GM12878 (cell line): ENCODE results near the gene BLOC1S3. TPM values are rescaled to one million over a fixed set of nuclear protein-coding genes. Genes with fewer than 3 reads are reported as not detected.

Experiments used
- ATAC-seq: fragments of 200-7000 bp; cut with Tn5 transposase; 3 replicates; pipeline ENCODE4 v1.9.1; 2020; ENCODE audit warnings: mild to moderate bottlenecking, moderate library complexity
- BruUV-seq: library from RNA; stranded (reverse); fragments of 400-500 nt; replicated peaks from 2 replicates; lab custom pipeline; 2021; lab: Mats Ljungman, UMichigan
- CTCF ChIA-PET: fragments of 300-600 bp; sonication (Branson Sonifier 250); formaldehyde crosslinking; extraction: SDS; loops from one replicate; lab custom pipeline; 2021; ENCODE audit warnings: inconsistent platforms; lab: Yijun Ruan, JAX
- POLR2A ChIA-PET: fragments of 350-600 bp; formaldehyde crosslinking; extraction: SDS; loops from one replicate; lab custom pipeline; 2021; ENCODE audit warnings: inconsistent platforms; lab: Charles Lee
- RAD21 ChIA-PET: fragments of 300-600 bp; sonication (Branson Sonifier 250); formaldehyde crosslinking; loops from one replicate; lab custom pipeline; 2023; ENCODE audit warnings: antibody characterized with exemption; ENCODE audit not compliant: unreplicated experiment; lab: Charles Lee
- SMC1A ChIA-PET: fragments of 300-600 bp; sonication (Branson Sonifier 250); formaldehyde crosslinking; loops from one replicate; lab custom pipeline; 2023; ENCODE audit not compliant: unreplicated experiment, uncharacterized antibody; lab: Charles Lee
- DNase-seq: peaks from one replicate; pipeline ENCODE4 v3.0.0-alpha.2; 2011; ENCODE audit warnings: low read depth, low spot score
- FAIRE-seq: peaks from 3 replicates; lab custom pipeline; 2011; peaks lifted over from hg19 to GRCh38; lab: Jason Lieb, UNC
- H2AFZ ChIP-seq: 2 replicates; pipeline ENCODE4 v1.6.0; 2011; ENCODE audit warnings: low read depth, low read length, control low read depth; ENCODE audit not compliant: control insufficient read depth
- H3K27ac ChIP-seq: 2 replicates; pipeline ENCODE4 v1.5.1; 2011; ENCODE audit warnings: control low read depth; ENCODE audit not compliant: control insufficient read depth, insufficient read depth
- H3K27me3 ChIP-seq, 2 experiments: replicated peaks in 1 of 2; 2 replicates each; pipeline versions ENCODE4 v1.6.0 to v1.6.1; 2011; ENCODE audit warnings: low read length in 1 of 2; ENCODE audit not compliant: control insufficient read depth in 2 of 2, insufficient read depth in 2 of 2
- H3K36me3 ChIP-seq, 2 experiments: 2 replicates each; pipeline ENCODE4 v1.5.1; 2011; ENCODE audit warnings: low read length in 1 of 2; ENCODE audit not compliant: control insufficient read depth in 2 of 2, insufficient read depth in 2 of 2
- H3K4me1 ChIP-seq: 2 replicates; pipeline ENCODE4 v1.6.1; 2011; ENCODE audit warnings: mild to moderate bottlenecking, low read length, moderate library complexity, mixed read lengths; ENCODE audit not compliant: control insufficient read depth, insufficient read depth
- H3K4me2 ChIP-seq: 2 replicates; pipeline ENCODE4 v1.6.0; 2011; ENCODE audit warnings: control low read depth; ENCODE audit not compliant: control insufficient read depth, insufficient read depth
- H3K4me3 ChIP-seq: fragments of 200-600 bp; sonication (generic); 2 replicates; pipeline ENCODE4 v1.5.1; 2016
- H3K79me2 ChIP-seq: 2 replicates; pipeline ENCODE4 v1.6.0; 2011; ENCODE audit warnings: low read length; ENCODE audit not compliant: control insufficient read depth, insufficient read depth
- H3K9ac ChIP-seq: 2 replicates; pipeline ENCODE4 v1.8.0; 2011; ENCODE audit warnings: low read length, control low read depth, mixed read lengths; ENCODE audit not compliant: control insufficient read depth, insufficient read depth
- H3K9me3 ChIP-seq: replicated peaks from 3 replicates; pipeline ENCODE4 v1.5.1; 2011; ENCODE audit warnings: mild to moderate bottlenecking, low read length; ENCODE audit not compliant: control insufficient read depth, insufficient read depth
- H4K20me1 ChIP-seq: 2 replicates; pipeline ENCODE4 v1.6.0; 2011; ENCODE audit not compliant: control insufficient read depth, insufficient read depth
- CEBPB ChIP-seq, 2 experiments: fragments of 150-350 bp in 1 of 2; IDR thresholded peaks; 2 replicates each; pipeline ENCODE4 v1.6.1; 2012 to 2014; ENCODE audit warnings: low read depth in 2 of 2, low read length in 2 of 2, borderline replicate concordance in 1 of 2, inconsistent platforms in 1 of 2
- CREB1 ChIP-seq: IDR thresholded peaks from 2 replicates; pipeline ENCODE4 v1.6.1; 2012; ENCODE audit warnings: low read depth, mild to moderate bottlenecking, inconsistent platforms
- CTCF ChIP-seq, 3 experiments: IDR thresholded peaks in 2 of 3; conservative IDR thresholded peaks in 1 of 3; 2 replicates each; pipeline ENCODE4 v1.5.1; 2011; ENCODE audit warnings: low read depth in 3 of 3, low read length in 3 of 3, mild to moderate bottlenecking in 3 of 3, control low read depth in 2 of 3, moderate library complexity in 2 of 3, inconsistent platforms in 1 of 3, mixed read lengths in 1 of 3; ENCODE audit not compliant: control insufficient read depth in 2 of 3, insufficient read depth in 1 of 3; ENCODE audit errors: extremely low read depth in 1 of 3
- CUX1 ChIP-seq: IDR thresholded peaks from 2 replicates; pipeline ENCODE4 v1.6.1; 2012; ENCODE audit warnings: improper control_type of control experiment, low read depth, low read length; ENCODE audit not compliant: insufficient replicate concordance
- FOS ChIP-seq: IDR thresholded peaks from 3 replicates; pipeline ENCODE4 v1.6.1; 2011; ENCODE audit warnings: borderline replicate concordance; ENCODE audit not compliant: insufficient read length; ENCODE audit errors: extremely low read depth
- POU2F2 ChIP-seq: IDR thresholded peaks from 3 replicates; pipeline ENCODE4 v1.6.1; 2011; ENCODE audit warnings: low read depth, mild to moderate bottlenecking, low read length, borderline replicate concordance
- REST ChIP-seq: IDR thresholded peaks from 2 replicates; pipeline ENCODE4 v1.6.1; 2012; ENCODE audit warnings: mild to moderate bottlenecking, low read depth, low read length
- SP1 ChIP-seq: IDR thresholded peaks from one replicate; pipeline ENCODE4 v1.6.1; 2011; ENCODE audit warnings: low read depth, low read length
- TCF12 ChIP-seq: IDR thresholded peaks from 2 replicates; pipeline ENCODE4 v1.6.1; 2011; ENCODE audit warnings: low read depth, mild to moderate bottlenecking, low read length
- WGBS: methylation state at CpG from one replicate; pipeline ENCODE4 v1.1.6; 2016; ENCODE audit warnings: low lambda C conversion rate; ENCODE audit not compliant: insufficient replicate concordance, insufficient coverage; ENCODE audit errors: missing lambda C conversion rate; 5-methylcytosine and 5-hydroxymethylcytosine counted together
- in situ Hi-C: fragments of 300-500 bp; cut with MboI; formaldehyde crosslinking; loops from 9 replicates; pipeline ENCODE4 v1.14.3; 2018; ENCODE audit warnings: mixed read lengths
- intact Hi-C: fragments of 100-400 bp; cut with micrococcal nuclease; formaldehyde crosslinking; loops from one replicate; pipeline ENCODE4 v1.14.2; 2022; ENCODE audit not compliant: unreplicated experiment
- polyA plus RNA-seq, 11 experiments: library from polyadenylated mRNA; depleted of rRNA in 4 of 11; unstranded in 6 of 11; stranded (reverse) in 5 of 11; fragments of >200 nt; fragmentation: Nextera tagmentation in 4 of 11; fragmentation: Illumina TruSeq in 1 of 11; extraction: Ambion mirVana in 4 of 11; extraction: Trizol in 1 of 11; gene quantifications; 1 replicate in 1 of 11; 2 replicates in 10 of 11; pipeline versions ENCODE4 v1.2.1 to v1.2.3, GENCODE V29; 2011 to 2016; ENCODE audit warnings: inconsistent platforms in 2 of 11, missing spikeins in 2 of 11, low read depth in 1 of 11
- total RNA-seq, 4 experiments: library from RNA; depleted of rRNA in 3 of 4; stranded (reverse); fragments of >200 nt in 3 of 4; fragmentation: Illumina TruSeq in 1 of 4; extraction: Trizol in 1 of 4; gene quantifications; 2 replicates each; pipeline versions ENCODE4 v1.2.1 to v1.2.3, GENCODE V29; 2013 to 2021

BLOC1S3 gene
- total and polyA plus RNA-seq, 10 of the 15 experiments (the other 5 are each of a cell fraction or from before 2014, with no cell fraction given): 3.6 to 18.3 (median 10.4) TPM

GRCh38 chr19:45145270-45146189 is 33.1 kb upstream of the BLOC1S3 start:
- Histone ChIP-seq H3K36me3 (peaks cover 0 to 30% of the 10 kb centered on the region in 2 experiments; a peak in 3 of 4 replicates), H3K4me2 (no peak overlapping the region), H3K4me1 (no peaks in the 10 kb centered on the region), H3K9me3 (no peaks in the 10 kb centered on the region), H3K79me2 (no peaks in the 10 kb centered on the region), H2AFZ (no peak overlapping the region), H4K20me1 (no peaks in the 10 kb centered on the region), H3K9ac (no peak overlapping the region), H3K27ac (no peak overlapping the region), H3K27me3 (no peaks in the 10 kb centered on the region), H3K4me3 (no peak overlapping the region)
- no TSS peak for BruUV-seq
- ChIA-PET SMC1A (no interaction called here), RAD21 (no interaction called here), POLR2A (no interaction called here), CTCF (interaction anchor here (0.9 kb wide), 1 partner anchor 19 kb away, joined by 4 read pairs; no protein-coding TSS in a partner anchor)
- 98% methylated on average over 36 of the region's 54 CpGs for WGBS
- in situ Hi-C loops: no loop called here
- intact Hi-C loops: no loop called here
- DNase-seq (no peak), ATAC-seq (no peak), FAIRE-seq (no peak)
- TF ChIP-seq SP1 (no peak), CUX1 (no peak), CTCF (IDR thresholded peaks at IDR 0.05 in 2 of 3, conservative IDR thresholded peaks at IDR 0.05 in 1 of 3; ENCODE audit: control insufficient read depth in 2 of 3, extremely low read depth in 1 of 3, insufficient read depth in 1 of 3, low read depth in 3 of 3, low read length in 3 of 3) (no peak), CREB1 (no peak), POU2F2 (no peak), CEBPB (IDR thresholded peaks at IDR 0.05; ENCODE audit: borderline replicate concordance in 1 of 2, low read depth in 2 of 2, low read length in 2 of 2) (no peak), TCF12 (no peak), REST (no peak), FOS (no peak)
